GM18861 (cell line): Measurements from ENCODE around the gene KAT6B.

Experiments used
- ATAC-seq: cut with Tn5 transposase; IDR thresholded peaks from one replicate; pipeline ENCODE4 v1.9.1; 2021; ENCODE audit not compliant: unreplicated experiment

KAT6B gene

DNA sequence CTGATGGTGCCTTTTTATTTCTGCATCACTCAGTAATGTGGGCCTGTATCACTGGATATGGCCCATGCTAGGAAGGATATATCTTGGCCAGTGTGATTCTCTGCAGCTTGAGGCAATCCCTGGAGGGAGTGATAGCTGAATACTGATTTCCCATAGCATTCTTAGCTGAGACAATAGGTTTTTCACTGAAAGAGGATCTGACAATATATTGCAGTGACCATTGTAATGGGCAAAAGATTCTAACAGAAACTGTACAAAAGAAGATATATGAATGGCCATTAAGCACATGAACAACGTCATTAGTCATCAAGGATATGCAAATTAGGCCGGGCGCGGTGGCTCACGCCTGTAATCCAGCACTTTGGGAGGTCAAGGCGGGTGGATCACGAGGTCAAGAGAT lies 117.8 kb downstream of the KAT6B start:
- ATAC-seq = no peak

DNA sequence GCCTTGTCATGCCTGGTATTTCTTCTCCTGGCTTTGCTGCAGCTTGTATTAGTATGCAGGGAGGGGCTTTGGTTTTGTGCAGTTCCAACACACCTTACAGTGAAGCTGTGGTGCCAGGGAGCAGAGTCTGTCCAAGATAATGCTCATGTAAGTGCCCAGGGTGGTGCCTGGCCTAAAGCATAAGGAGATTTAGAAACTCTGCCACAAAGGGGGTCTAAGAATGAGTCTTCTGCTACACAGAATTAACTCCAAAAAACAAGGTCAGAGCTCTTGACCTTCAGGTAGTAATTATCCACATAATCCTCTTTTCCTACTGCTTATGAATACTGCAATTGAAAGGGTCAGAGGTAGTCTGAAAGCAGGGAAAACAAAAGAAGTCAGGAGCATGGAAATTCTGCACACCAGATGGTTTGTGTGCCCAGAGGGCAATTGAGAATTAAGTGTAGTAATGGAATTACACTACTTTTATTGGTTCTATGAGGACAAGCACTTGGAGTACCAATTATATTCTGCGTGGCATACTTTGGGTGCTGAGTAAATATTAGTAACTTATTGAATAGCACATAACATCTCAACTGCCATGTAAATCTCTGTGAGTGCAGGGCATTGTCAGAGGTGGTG lies 121.5 kb downstream of the KAT6B start:
- ATAC-seq = no peak

DNA sequence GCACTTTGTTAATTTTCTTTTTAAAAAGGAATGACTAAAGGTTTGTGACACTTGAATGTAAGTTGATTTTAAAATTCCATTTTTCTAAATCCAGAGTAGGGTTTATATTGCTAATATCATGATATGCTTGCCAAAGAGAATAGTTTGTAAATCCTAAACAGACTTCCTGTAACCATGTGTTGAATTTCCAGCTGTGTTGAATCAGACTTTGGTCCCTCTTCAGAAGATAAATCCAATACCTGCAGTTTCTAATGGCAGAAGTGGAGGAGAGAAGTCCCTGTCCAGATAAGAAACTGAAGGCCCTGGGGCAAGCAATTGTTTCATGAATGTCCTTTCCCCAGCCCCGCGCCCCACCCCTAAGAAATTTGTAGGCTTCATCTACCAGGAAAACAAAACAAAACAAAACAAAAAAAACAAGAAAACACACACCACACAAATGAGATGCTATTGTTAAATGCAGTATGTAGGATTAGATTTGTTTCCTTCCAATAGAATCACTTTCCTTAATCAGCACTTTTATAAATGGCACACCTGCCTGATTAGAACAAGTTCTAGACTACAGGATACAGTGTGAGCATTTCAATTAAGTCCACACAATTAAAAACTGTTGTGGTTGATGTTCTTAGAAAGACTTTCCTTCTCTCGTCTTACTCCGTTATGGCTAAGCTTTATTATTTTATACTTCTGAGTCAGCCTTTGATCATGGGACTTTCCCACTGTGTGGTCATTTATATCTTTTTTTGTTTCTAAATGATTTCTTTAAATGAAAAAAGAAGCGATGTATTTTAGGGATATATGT lies 122.8 kb downstream of the KAT6B start:
- no peak for ATAC-seq

DNA sequence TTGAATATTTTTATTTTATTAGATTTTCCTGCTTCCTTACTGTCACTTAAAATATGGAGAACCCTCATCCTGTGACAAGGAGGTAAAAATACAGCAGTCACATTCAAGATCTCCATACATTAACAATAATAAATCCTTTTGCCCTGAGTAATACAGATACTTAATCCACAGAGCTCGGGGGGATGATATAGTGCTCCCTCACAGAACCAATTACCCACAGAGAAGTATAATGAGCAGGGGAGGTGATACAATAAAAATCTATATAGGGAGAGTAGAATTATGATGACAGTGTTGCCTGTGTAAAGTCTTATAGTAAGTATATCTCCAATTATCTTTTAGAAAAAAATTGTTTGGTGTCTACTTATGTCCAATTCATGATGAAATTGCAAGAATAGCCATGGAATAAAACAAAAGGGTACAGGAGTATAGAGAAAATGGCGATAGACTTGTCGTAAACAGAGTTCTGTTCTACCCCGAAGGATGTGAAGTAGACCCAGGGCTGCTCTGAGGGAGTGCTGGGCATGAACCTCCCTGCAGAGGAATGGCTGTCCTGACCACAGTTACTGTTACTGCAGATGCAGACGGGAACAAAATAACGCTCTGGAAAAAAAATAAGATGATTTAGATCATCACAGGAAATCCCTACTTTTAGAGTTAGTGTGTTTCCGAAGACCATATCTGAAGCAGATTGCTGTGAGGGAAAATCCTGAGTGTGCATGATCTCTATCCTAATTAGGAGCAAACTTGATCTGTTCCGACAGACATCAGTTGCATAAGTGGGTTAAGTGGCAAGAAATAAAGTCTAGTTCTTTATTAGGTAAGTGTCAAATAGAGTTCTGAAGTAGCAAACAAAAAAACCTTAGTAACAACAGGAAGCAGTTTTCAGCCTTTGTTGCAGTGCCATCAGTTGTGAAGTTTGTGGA lies 123.7 kb downstream of the KAT6B start:
- no peak for ATAC-seq

DNA sequence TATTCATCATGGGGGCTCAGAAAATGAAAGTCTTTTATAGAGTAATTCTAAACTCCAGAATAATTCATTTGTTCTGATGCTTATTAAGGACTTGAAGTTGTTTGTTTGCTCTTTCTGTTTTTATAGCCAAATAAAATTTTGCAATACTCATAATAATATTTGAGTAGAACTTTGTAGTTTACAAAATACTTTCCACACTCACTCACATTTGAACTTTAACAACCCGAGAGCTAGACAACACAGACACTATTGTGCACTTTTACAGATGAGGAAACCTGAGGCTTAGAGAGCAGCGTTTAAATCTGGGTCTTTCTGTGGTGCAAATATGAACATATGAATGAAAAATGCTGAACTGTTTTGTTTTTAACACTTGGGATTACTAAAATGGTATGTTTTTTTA lies 126.8 kb downstream of the KAT6B start:
- ATAC-seq = no peak

DNA sequence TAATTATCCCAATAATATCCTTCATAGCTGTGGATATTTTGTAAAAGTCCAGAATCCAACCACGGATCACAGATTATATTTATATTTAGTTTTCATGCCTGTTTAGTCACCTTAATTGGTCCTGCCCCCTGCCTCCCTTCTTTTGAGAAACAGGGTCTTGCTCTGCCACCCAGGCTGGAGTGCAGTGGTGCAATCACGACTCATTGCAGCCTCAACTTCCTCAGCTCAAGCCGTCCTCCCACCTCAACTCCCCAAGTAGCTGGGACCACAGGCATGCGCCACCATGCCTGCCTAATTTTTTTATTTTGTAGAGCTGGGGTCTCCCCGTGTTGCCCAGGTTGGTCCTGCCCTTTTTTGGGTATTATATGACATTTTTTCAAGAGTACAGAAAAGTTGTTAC lies 129.4 kb downstream of the KAT6B start:
- no peak for ATAC-seq

DNA sequence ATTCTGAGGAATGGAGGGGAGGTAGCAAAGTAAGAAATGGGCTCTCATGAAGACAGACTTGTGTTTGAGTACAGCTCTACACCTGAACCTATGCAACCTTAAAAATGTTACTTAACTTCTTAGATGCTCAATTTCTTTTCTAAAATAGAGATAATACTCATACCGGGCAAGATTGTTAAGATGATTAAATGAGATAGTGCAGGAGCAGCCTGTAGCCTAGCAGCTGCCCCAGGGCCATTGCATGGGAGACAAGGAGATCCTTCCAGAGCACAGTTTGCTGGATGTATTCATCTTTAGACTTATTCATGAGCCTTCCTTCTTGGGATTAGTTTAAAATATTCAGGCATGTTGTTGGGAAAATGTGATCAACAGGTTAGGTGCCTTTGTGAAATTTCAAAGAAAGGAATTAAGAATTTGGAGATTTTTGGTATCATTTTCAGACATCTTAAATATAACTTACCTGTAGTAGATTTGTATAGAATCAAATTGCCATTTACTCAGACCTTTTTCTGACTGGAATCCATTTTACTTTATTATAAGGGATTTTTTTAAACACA lies 130.2 kb downstream of the KAT6B start:
- no peak for ATAC-seq

DNA sequence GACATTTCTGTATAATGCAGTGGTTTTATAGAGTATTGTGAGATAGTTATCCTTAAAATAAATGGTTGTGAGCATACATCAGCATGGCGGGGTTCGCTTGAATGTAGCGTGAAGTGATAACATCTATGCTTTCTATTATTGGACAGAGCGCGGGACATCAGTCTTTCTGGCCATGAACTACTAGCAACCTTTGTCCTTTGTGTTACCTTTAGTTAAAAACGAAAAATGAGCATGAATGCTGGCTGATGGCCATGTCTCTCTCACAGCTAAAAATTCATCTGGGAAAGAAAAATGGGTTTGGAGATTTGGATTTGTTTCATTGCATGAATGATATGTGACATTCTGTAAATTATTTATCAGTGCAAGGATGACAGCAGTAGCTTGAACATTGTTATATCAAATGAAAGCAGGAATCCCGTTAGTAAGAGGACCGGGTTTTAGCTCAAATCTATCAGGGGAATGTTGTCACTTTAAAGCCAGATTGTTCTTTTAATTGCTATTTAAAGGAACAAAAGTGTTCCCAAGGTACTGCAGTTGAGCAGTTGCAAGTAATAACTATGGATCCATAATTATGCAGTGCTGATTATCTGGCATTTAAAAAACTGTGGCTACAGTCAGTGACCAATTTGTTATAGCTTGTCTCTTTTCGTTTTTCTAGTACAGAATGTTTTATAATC lies 131.0 kb downstream of the KAT6B start:
- no peak for ATAC-seq

DNA sequence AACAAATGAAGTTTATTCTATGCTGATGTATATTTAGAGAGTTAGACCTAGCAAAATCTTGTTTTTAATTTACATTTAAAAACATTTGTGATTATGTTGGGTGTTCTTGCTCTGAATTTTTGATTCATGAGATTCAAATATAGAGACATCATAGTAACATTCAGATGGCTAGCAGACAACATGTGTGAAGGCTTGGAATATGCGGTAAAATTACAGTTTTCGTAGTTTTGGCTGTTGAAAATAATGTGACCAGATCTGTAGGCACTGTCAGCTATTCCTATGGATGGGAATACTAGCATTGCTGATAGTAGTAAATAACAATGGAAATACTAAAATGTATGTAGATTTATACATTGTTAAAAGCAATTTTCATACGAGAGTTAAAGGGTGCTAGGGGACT lies 131.9 kb downstream of the KAT6B start:
- no peak for ATAC-seq

DNA sequence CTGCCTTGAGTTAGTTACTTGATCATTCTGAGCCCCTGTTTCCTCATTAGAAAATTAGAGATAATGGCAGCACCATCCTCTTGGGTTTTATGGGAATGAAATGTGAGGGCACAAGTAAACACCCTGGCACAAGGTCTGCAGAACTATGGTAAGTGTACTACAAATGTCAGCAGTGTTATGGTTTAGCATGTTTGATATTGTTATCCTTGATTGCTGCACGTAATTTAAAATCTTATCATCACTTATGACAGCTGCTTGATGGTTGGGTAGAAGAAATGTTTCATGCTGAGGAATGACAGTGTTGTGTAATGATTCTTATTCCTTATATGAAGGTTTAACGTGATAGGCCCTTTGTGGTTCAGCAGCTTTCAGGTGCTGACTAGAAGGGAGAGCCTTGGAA lies 134.3 kb downstream of the KAT6B start:
- no peak for ATAC-seq

DNA sequence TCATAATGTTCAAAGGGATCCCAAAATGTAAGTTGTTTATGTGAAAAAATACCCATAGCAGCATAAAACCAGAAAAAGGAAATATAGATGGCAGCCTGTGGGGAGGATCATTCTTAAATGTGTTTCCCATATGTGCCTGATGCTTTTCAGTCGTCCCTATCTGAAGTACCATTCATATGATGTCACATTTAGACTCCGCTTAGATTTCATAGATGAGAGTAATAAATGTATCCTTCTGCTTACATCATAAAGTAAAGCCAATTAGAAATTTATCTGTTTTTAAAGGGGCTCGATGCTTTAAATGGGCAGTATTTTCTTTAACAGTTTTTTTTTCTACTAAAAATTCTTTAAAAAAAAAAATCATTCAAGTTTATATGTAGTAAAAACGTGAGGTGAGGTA lies 136.1 kb downstream of the KAT6B start:
- no peak for ATAC-seq

DNA sequence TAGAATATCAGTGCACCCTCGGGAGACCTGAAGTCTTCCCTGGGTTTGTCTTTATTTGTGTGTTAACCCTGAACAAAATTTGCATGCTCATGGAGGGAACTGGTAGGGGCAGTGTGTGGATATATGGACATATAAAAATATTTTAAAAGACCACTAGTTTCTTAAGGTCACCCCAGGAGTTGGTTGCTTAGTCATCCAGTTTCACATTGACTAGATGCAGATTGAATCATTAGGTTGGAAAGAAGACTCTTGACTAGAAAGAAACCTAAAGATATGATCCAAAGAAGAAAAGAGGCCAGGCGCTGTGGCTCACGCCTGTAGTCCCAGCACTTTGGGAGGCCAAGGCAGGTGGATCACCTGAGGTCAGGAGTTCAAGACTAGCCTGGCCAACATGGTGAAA lies 137.1 kb downstream of the KAT6B start:
- ATAC-seq = no peak

DNA sequence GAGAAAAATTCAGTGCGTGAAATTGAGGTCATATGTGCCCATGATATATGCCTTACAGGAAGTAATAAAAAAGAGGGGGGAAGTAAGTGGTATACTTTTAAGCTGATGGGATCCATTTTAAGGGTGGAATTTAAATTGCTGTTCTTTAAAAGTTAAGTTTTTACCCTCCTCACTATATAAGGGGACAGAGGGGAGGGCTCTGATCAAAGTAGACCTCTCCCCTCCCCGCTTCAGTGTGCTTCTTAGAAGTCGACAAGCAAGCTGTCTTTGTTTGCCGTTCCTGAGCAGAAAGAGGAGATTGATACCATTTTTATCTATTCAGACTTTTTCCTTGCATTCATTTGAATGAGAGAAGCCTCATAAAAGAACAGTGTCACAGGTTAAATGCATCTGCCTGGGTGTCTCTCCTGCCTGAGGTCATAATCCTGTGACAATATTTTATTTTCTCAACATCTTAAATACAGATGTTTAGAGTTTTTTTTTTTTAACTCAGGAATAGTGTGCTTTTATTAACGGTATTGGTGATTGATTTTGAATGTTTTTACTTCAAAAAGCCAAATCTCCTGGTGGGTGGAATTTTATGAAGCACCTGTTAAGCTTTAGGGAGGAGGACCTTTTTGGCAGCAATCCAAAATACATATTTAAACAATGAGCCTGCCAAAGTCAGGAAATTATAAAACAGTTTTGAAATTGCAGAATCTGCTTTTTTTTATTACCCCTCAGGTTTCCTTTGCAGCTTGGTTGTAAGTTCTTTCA lies 141.7 kb downstream of the KAT6B start:
- ATAC-seq = no peak

DNA sequence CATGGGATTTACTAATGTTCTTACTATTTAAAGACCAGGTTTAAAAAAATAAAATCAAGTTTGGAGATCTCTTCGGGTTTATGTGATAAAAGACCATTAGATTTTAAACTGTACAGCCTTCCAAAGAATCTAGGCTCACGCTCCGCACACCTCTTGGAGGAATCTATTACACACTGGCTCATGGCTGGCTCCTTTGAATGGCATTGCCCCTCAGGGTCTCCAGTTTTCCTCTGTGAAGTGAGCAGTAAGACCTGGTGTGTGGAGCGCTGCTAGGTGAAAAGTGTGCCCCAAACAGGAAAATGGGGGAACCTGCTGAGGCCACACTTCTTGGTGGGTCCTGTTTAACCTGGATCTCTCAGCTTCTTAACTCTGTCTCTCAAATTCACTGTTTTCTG lies 142.3 kb downstream of the KAT6B start:
- ATAC-seq = no peak

DNA sequence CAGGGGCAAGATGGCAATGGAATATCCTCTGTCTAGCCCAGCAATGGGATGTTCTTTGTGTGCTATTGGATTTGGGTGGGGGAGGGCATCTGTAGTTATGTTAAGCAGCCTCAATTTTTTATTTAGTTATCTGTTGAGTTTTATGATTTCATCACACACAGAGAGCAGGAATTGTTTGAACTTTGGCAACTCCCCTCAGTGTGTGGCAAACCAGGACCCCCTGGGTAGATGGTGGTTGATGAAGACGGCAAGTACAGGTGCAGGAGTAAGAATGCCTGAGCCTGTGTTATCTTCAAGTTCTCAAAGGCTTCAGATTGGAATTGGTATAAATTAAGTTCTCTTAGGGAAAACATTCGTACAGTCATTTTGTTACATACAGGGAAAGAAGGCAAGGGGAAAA lies 142.7 kb downstream of the KAT6B start:
- no peak for ATAC-seq

DNA sequence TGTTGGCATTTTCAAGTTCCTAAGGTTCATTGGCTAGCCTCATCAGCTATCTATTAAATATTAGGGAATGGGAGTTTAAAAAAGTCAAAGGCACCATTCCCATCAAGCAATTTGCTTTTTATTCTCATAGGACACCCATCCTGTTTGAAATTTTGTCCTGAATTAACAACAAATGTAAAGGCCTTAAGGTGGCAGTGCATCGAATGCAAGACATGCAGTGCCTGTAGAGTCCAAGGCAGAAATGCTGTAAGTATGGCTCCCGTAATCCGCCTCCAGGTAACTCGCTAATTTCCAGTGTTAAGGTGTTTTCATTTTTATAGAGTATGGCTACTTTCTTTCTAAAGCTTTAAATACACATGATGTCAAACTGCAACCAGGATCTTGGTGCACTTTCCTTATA lies 143.1 kb downstream of the KAT6B start:
- ATAC-seq = no peak

DNA sequence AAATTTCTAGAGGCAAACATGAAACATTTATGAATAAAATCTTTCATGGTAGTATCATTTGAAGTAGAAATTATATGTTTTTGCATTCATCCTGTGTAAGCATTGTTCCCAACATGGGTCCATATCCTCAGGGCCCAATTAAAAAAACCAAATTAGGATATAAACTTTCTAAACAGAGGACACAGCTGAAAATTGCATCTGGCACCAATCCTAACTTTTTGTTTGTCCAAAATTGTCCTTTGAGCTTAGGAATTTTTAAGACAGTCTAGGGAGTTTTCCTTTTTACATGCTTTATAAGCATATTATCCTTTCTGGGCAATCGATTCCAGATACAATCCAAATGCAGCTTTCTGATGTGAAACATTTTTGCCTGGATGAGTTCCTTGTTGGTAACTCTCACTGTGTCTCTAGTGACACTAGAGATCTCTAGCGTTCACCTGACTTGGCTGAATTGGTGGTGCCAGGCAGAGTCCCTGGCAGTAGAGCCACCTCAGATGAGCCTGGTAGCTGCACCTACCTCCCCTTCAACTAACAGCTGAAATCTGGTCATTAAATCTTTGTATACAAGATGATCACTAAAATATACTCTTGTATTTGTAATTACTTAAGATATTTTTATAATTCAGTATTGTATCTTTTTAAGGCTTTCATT lies 147.5 kb downstream of the KAT6B start:
- ATAC-seq = no peak

DNA sequence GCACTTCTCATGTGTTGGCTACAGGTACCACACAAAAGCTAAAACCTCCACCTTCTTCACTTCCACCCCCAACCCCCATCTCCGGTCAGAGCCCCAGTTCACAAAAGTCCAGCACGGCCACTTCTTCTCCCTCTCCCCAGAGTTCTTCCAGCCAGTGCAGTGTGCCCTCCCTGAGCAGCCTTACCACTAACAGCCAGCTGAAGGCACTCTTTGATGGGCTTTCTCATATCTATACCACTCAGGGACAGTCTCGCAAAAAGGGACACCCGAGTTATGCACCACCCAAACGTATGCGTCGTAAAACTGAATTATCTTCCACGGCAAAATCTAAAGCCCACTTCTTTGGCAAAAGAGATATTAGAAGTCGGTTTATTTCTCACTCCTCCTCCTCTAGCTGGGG lies 149.4 kb downstream of the KAT6B start:
- no peak for ATAC-seq

DNA sequence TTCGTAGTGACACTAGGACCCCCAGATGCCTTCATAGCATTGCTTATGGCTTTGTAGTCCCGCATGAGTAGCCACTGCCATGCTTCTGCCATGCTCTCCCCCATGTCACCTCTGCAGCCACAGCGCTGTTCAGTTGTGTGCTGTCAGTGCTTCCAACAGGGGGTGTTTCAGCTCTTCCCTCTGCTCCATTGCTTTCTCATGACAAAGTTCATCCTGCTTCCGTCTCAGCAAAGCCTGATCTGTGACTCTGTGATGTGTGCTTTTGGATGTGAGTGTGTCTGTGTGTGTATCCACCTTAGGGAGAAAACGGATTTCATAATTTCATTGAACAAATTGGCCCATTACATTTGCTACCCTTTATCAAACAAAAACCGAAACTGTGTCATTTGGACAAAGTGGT lies 150.2 kb downstream of the KAT6B start:
- ATAC-seq = no peak

DNA sequence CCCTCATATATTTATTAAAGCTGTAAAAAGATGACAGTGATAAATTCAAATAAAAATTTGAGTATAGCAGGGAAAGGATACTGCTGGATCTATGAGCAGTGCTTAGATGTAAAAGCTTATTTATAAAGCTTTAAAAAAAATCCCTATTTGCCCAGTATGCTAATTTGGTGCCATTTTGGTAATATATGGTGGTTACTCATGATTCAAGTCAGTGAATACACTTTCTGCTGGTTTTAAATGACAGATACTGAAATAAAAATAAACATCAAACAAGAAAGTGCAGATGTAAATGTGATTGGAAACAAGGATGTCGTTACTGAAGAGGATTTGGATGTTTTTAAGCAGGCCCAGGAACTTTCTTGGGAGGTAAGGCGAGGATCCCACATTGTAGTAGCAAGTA lies 150.7 kb downstream of the KAT6B start:
- ATAC-seq = peak; percentile 22
